ENCODE data around the gene GRM7.

The GRM7 gene

GRCh38 chr3:6985848-6986247, 124.9 kb downstream of the GRM7 start:
- DNase-seq = no peak

- no peak for DNase-seq
These were observed 128.8 kb downstream of the GRM7 start for GRCh38 chr3:6989608-6990291.

GRCh38 chr3:6994081-6994668, 133.3 kb downstream of the GRM7 start:
- no peak for DNase-seq

GRCh38 chr3:7000501-7000900, 139.6 kb downstream of the GRM7 start:
- no peak for DNase-seq

GRCh38 chr3:7001370-7001769, 140.5 kb downstream of the GRM7 start:
- DNase-seq = no peak

- no peak for DNase-seq
These were observed 154.9 kb downstream of the GRM7 start for GRCh38 chr3:7015683-7016440.

GRCh38 chr3:7025581-7026300, 164.8 kb downstream of the GRM7 start:
- DNase-seq = no peak

- no peak for DNase-seq
These were observed 168.6 kb downstream of the GRM7 start for GRCh38 chr3:7029562-7029961.

GRCh38 chr3:7038394-7038793, 177.5 kb downstream of the GRM7 start:
- no peak for DNase-seq

GRCh38 chr3:7062714-7063113, 201.8 kb downstream of the GRM7 start:
- DNase-seq = no peak

GRCh38 chr3:7070461-7070860, 209.5 kb downstream of the GRM7 start:
- no peak for DNase-seq

- DNase-seq = no peak
These were observed 213.3 kb downstream of the GRM7 start for GRCh38 chr3:7074217-7074616.

GRCh38 chr3:7075117-7075516, 214.2 kb downstream of the GRM7 start:
- DNase-seq = no peak

GRCh38 chr3:7075901-7076300, 215.0 kb downstream of the GRM7 start:
- no peak for DNase-seq

- DNase-seq = no peak
These were observed 221.3 kb downstream of the GRM7 start for GRCh38 chr3:7082244-7082643.

- no peak for DNase-seq
These were observed 225.5 kb downstream of the GRM7 start for GRCh38 chr3:7086417-7086816.

GRCh38 chr3:7095116-7095515, 234.2 kb downstream of the GRM7 start:
- DNase-seq = no peak

GRCh38 chr3:7100136-7100535, 239.2 kb downstream of the GRM7 start:
- DNase-seq = no peak

GRCh38 chr3:7106635-7107034, 245.7 kb downstream of the GRM7 start:
- no peak for DNase-seq

- no peak for DNase-seq
These were observed 251.7 kb downstream of the GRM7 start for GRCh38 chr3:7112523-7113056.

GRCh38 chr3:7144697-7145308, 283.9 kb downstream of the GRM7 start:
- DNase-seq = no peak

- DNase-seq = no peak
These were observed 285.6 kb downstream of the GRM7 start for GRCh38 chr3:7146529-7146928.

- DNase-seq = no peak
These were observed 297.6 kb downstream of the GRM7 start for GRCh38 chr3:7158516-7158915.

Data from CD4-positive, alpha-beta T cell treated with Interleukin-21 for 1 hour (primary cell).